H9 (cell line): ENCODE data around the gene TM9SF3. TPM values are rescaled to one million over a fixed set of nuclear protein-coding genes. Genes with fewer than 3 reads are reported as not detected.

Source experiments
- DNase-seq: peaks from one replicate; pipeline ENCODE4 v3.0.0-alpha.2; 2017
- H2AFZ ChIP-seq: one replicate; pipeline ENCODE4 v1.6.1; 2013; ENCODE audit warnings: mild to moderate bottlenecking, low read length, control low read depth, moderate library complexity
- H2AK5ac ChIP-seq: 2 replicates; pipeline ENCODE4 v1.6.1; 2013; ENCODE audit warnings: low read length, control low read depth, mixed read lengths; ENCODE audit not compliant: insufficient read length
- H2BK120ac ChIP-seq: one replicate; pipeline ENCODE4 v1.6.1; 2013; ENCODE audit warnings: low read depth, mild to moderate bottlenecking, low read length, control low read depth, inconsistent platforms; ENCODE audit not compliant: poor library complexity, severe bottlenecking
- H2BK12ac ChIP-seq: 2 replicates; pipeline ENCODE4 v1.6.1; 2013; ENCODE audit warnings: low read length, control low read depth, mixed read lengths, low read depth; ENCODE audit not compliant: insufficient read length
- H2BK15ac ChIP-seq: 2 replicates; pipeline ENCODE4 v1.6.1; 2013; ENCODE audit warnings: low read depth, low read length, control low read depth
- H2BK20ac ChIP-seq: one replicate; pipeline ENCODE4 v1.6.1; 2013; ENCODE audit warnings: low read depth, mild to moderate bottlenecking, low read length, control low read depth, inconsistent platforms; ENCODE audit not compliant: poor library complexity, severe bottlenecking
- H2BK5ac ChIP-seq: 2 replicates; pipeline ENCODE4 v1.6.1; 2013; ENCODE audit warnings: low read length, control low read depth, mixed read lengths; ENCODE audit not compliant: insufficient read length
- H3K14ac ChIP-seq: 2 replicates; pipeline ENCODE4 v1.6.1; 2013; ENCODE audit warnings: low read length, control low read depth; ENCODE audit not compliant: insufficient read depth
- H3K18ac ChIP-seq: 2 replicates; pipeline ENCODE4 v1.6.1; 2013; ENCODE audit warnings: low read depth, mild to moderate bottlenecking, mixed read lengths, low read length, control low read depth; ENCODE audit not compliant: insufficient read length
- H3K23ac ChIP-seq: 2 replicates; pipeline ENCODE4 v1.6.1; 2013; ENCODE audit warnings: low read length, control low read depth, mixed read lengths, low read depth; ENCODE audit not compliant: insufficient read length
- H3K23me2 ChIP-seq: 2 replicates; pipeline ENCODE4 v1.6.1; 2013; ENCODE audit warnings: low read depth, mild to moderate bottlenecking, mixed read lengths, low read length, control low read depth; ENCODE audit not compliant: insufficient read length, poor library complexity, severe bottlenecking
- H3K27ac ChIP-seq: 2 replicates; pipeline ENCODE4 v1.5.1; 2013; ENCODE audit warnings: low read length, control low read depth, mixed read lengths, low read depth; ENCODE audit not compliant: insufficient read length
- H3K27me3 ChIP-seq: 2 replicates; pipeline ENCODE4 v1.6.1; 2013; ENCODE audit warnings: low read length, control low read depth, inconsistent platforms; ENCODE audit not compliant: insufficient read depth
- H3K4ac ChIP-seq: 2 replicates; pipeline ENCODE4 v1.6.1; 2013; ENCODE audit warnings: low read depth, mild to moderate bottlenecking, control low read depth, inconsistent platforms, low read length, moderate library complexity
- H3K4me1 ChIP-seq: 2 replicates; pipeline ENCODE4 v1.6.1; 2013; ENCODE audit warnings: low read length, control low read depth, inconsistent platforms; ENCODE audit not compliant: insufficient read depth
- H3K4me2 ChIP-seq: 2 replicates; pipeline ENCODE4 v1.6.1; 2013; ENCODE audit warnings: low read length, control low read depth, mixed read lengths; ENCODE audit not compliant: insufficient read length, insufficient read depth
- H3K56ac ChIP-seq: 2 replicates; pipeline ENCODE4 v1.6.1; 2013; ENCODE audit warnings: low read depth, mild to moderate bottlenecking, mixed read lengths, low read length, control low read depth; ENCODE audit not compliant: insufficient read length
- H3K79me1 ChIP-seq: 2 replicates; pipeline ENCODE4 v1.6.1; 2013; ENCODE audit warnings: low read depth, mild to moderate bottlenecking, moderate library complexity, low read length, control low read depth, inconsistent platforms; ENCODE audit not compliant: insufficient read depth, poor library complexity, severe bottlenecking
- H3K79me2 ChIP-seq: 2 replicates; pipeline ENCODE4 v1.6.1; 2013; ENCODE audit warnings: low read length, control low read depth, inconsistent platforms; ENCODE audit not compliant: insufficient read depth
- H3K9ac ChIP-seq: 2 replicates; pipeline ENCODE4 v1.6.1; 2013; ENCODE audit warnings: low read length, control low read depth, mixed read lengths; ENCODE audit not compliant: insufficient read length; ENCODE audit errors: extremely low read depth
- H3K9me3 ChIP-seq: one replicate; pipeline ENCODE4 v1.6.1; 2013; ENCODE audit warnings: low read depth, low read length, inconsistent platforms; ENCODE audit not compliant: control insufficient read depth
- H3T11ph ChIP-seq: one replicate; pipeline ENCODE4 v1.6.1; 2013; ENCODE audit warnings: mild to moderate bottlenecking, low read length, control low read depth, inconsistent platforms
- H4K20me1 ChIP-seq: one replicate; pipeline ENCODE4 v1.6.1; 2013; ENCODE audit not compliant: control insufficient read depth, insufficient read length, insufficient read depth
- H4K5ac ChIP-seq: 2 replicates; pipeline ENCODE4 v1.6.1; 2013; ENCODE audit warnings: low read depth, mild to moderate bottlenecking, mixed read lengths, low read length, control low read depth; ENCODE audit not compliant: insufficient read length
- H4K8ac ChIP-seq: replicated peaks from 2 replicates; pipeline ENCODE4 v1.6.1; 2013; ENCODE audit warnings: low read length, control low read depth, mixed read lengths, low read depth; ENCODE audit not compliant: insufficient read length
- H4K91ac ChIP-seq: 2 replicates; pipeline ENCODE4 v1.6.1; 2013; ENCODE audit warnings: low read depth, mild to moderate bottlenecking, moderate library complexity, mixed read lengths, low read length, control low read depth; ENCODE audit not compliant: insufficient read length
- H3K27ac Mint-ChIP-seq, 3 experiments: 2 replicates in 2 of 3; 3 replicates in 1 of 3; pipeline ENCODE4 v1.8.0; 2020 to 2021; ENCODE audit warnings: mixed read lengths in 3 of 3, mild to moderate bottlenecking in 1 of 3, moderate library complexity in 1 of 3
- H3K27me3 Mint-ChIP-seq: 2 replicates; pipeline ENCODE4 v1.8.0; 2021; ENCODE audit warnings: low read depth, mild to moderate bottlenecking, moderate library complexity, mixed read lengths
- H3K36me3 Mint-ChIP-seq, 3 experiments: 2 replicates in 2 of 3; 3 replicates in 1 of 3; pipeline ENCODE4 v1.8.0; 2020 to 2021; ENCODE audit warnings: low read depth in 3 of 3, mixed read lengths in 3 of 3; ENCODE audit not compliant: insufficient read depth in 1 of 3
- H3K4me1 Mint-ChIP-seq, 2 experiments: 2 replicates each; pipeline ENCODE4 v1.8.0; 2020; ENCODE audit warnings: mixed read lengths in 2 of 2
- H3K4me3 Mint-ChIP-seq, 2 experiments: 2 replicates in 1 of 2; 3 replicates in 1 of 2; pipeline ENCODE4 v1.8.0; 2020 to 2021; ENCODE audit warnings: mild to moderate bottlenecking in 2 of 2, mixed read lengths in 2 of 2, moderate library complexity in 1 of 2
- H3K9me3 Mint-ChIP-seq, 2 experiments: 2 replicates in 1 of 2; 3 replicates in 1 of 2; pipeline ENCODE4 v1.8.0; 2020; ENCODE audit warnings: mild to moderate bottlenecking in 2 of 2, mixed read lengths in 2 of 2, moderate library complexity in 1 of 2
- CTCF ChIP-seq: fragments of 200-600 bp; sonication (generic); conservative IDR thresholded peaks from 3 replicates; pipeline ENCODE4 v1.8.0; 2021; ENCODE audit warnings: antibody characterized with exemption, mild to moderate bottlenecking
- WGBS: extraction: QIAGEN DNeasy Blood & Tissue Kit; methylation state at CpG from one replicate; pipeline ENCODE4 v1.1.7; 2013; ENCODE audit warnings: missing lambda C conversion rate, low lambda C conversion rate, mixed read lengths; ENCODE audit not compliant: insufficient read length; ENCODE audit errors: extremely low coverage; 5-methylcytosine and 5-hydroxymethylcytosine counted together
- total RNA-seq: library from RNA; stranded (reverse); gene quantifications from 2 replicates; pipeline ENCODE4 v1.2.1, GENCODE V29; 2021

The TM9SF3 gene
- total RNA-seq, 1 experiment from 2014 or later, result 120 TPM

DNA sequence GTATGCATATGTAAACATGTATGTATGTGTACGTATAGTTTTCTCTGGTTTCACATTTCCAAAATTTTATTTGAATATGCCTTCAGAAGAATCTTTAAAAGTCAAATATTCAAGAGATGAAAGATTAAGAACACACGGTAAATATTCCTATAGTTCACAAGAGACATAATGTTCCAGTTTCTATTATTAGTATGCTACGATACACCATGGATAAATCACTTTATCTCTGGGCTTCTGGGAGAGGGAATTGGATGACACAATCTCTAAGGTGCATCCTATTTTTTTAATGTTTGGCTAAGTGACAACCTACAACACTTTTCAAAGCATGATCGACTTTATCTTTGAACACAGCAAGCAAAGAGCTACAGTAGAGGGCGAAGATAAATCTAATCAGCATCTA is 13.8 kb downstream of the TM9SF3 start:
- Histone ChIP-seq H3K14ac (no peak overlapping the region), H3K4me2 (no peak overlapping the region), H4K5ac (no peak overlapping the region), H3K18ac (no peak overlapping the region), H4K8ac (no peak overlapping the region), H3K4me1 (no peaks in the 10 kb centered on the region), H3K56ac (no peak overlapping the region), H2BK12ac (no peak overlapping the region), H3K9ac (no peak overlapping the region), H2BK20ac (no peak overlapping the region), H3K9me3 (no peaks in the 10 kb centered on the region), H3K79me1 (peaks cover 7% of the 10 kb centered on the region), H3K23ac (no peak overlapping the region), H2BK15ac (no peak overlapping the region), H3T11ph (no peak overlapping the region), H3K27me3 (no peaks in the 10 kb centered on the region), H3K4ac (no peak overlapping the region), H2BK5ac (no peak overlapping the region), H4K20me1 (no peaks in the 10 kb centered on the region), H2AFZ (no peak overlapping the region), H2AK5ac (no peak overlapping the region), H2BK120ac (no peak overlapping the region), H3K27ac (no peak overlapping the region), H3K79me2 (peaks cover 14% of the 10 kb centered on the region; the same call in 1 of the 2 replicates), H3K23me2 (no peaks in the 10 kb centered on the region), H4K91ac (no peak overlapping the region)
- TF ChIP-seq CTCF, result no peak
- Mint-ChIP-seq H3K4me1 (peaks cover 15 to 20% of the 10 kb centered on the region in 2 experiments), H3K27ac (no peak overlapping the region), H3K36me3 (peaks cover 11 to 30% (median 26%) of the 10 kb centered on the region in 3 experiments), H3K4me3 (no peak overlapping the region), H3K27me3 (no peaks in the 10 kb centered on the region), H3K9me3 (no peaks in the 10 kb centered on the region)
- no peak for DNase-seq
- WGBS, result no CpG with 5 or more reads among the region's 5 CpGs
